ENCODE measurements around the gene TCF25. TPM values are rescaled to one million over a fixed set of nuclear protein-coding genes. Genes with fewer than 3 reads are reported as not detected.
A peak's percentile ranks its signal among the peaks of the same experiment; 100 is the strongest.

The TCF25 gene
- total RNA-seq, 1 experiment from 2014 or later = 147 TPM

- no peak for DNase-seq (ENCODE audit: low spot score)
- in situ Hi-C loops (cut with HindIII; ENCODE audit: low sequenced_read_pairs) = no loop called here
Measured at GRCh38 chr16:89899879-89900481, 26.6 kb downstream of the TCF25 start.

- in situ Hi-C loops (cut with HindIII; ENCODE audit: low sequenced_read_pairs) = no loop called here
- DNase-seq (ENCODE audit: low spot score) = no peak
Measured at GRCh38 chr16:89900885-89901284, 27.5 kb downstream of the TCF25 start.

GRCh38 chr16:89902980-89903379 is 29.6 kb downstream of the TCF25 start:
- no peak for DNase-seq (ENCODE audit: low spot score)
- in situ Hi-C loops (cut with HindIII; ENCODE audit: low sequenced_read_pairs) = no loop called here

GRCh38 chr16:89903908-89904515 is 30.6 kb downstream of the TCF25 start:
- in situ Hi-C loops (cut with HindIII; ENCODE audit: low sequenced_read_pairs) = no loop called here
- DNase-seq (ENCODE audit: low spot score) = no peak

- DNase-seq (ENCODE audit: low spot score) = no peak
- in situ Hi-C loops (cut with HindIII; ENCODE audit: low sequenced_read_pairs) = no loop called here
Measured at GRCh38 chr16:89904606-89905510, 31.5 kb downstream of the TCF25 start.

GRCh38 chr16:89905511-89906139 is 32.2 kb downstream of the TCF25 start:
- in situ Hi-C loops (cut with HindIII; ENCODE audit: low sequenced_read_pairs) = no loop called here

GRCh38 chr16:89906140-89907025 is 33.0 kb downstream of the TCF25 start:
- in situ Hi-C loops (cut with HindIII; ENCODE audit: low sequenced_read_pairs) = no loop called here
- DNase-seq (ENCODE audit: low spot score) = no peak

More at GRCh38 chr16:89905511-89906139, 32.2 kb downstream of the TCF25 start:
- no peak for DNase-seq (ENCODE audit: low spot score)

GRCh38 chr16:89907055-89907814 is 33.8 kb downstream of the TCF25 start:
- no peak for DNase-seq (ENCODE audit: low spot score)
- in situ Hi-C loops (cut with HindIII; ENCODE audit: low sequenced_read_pairs) = no loop called here

GRCh38 chr16:89908236-89908635 is 34.8 kb downstream of the TCF25 start:
- in situ Hi-C loops (cut with HindIII; ENCODE audit: low sequenced_read_pairs) = no loop called here
- no peak for DNase-seq (ENCODE audit: low spot score)

GRCh38 chr16:89909777-89910716 is 36.7 kb downstream of the TCF25 start:
- DNase-seq (ENCODE audit: low spot score) = peak; percentile 83
- in situ Hi-C loops (cut with HindIII; ENCODE audit: low sequenced_read_pairs) = no loop called here

GRCh38 chr16:89910717-89911354 is 37.4 kb downstream of the TCF25 start:
- peak; percentile 43 for DNase-seq (ENCODE audit: low spot score)
- in situ Hi-C loops (cut with HindIII; ENCODE audit: low sequenced_read_pairs) = no loop called here

GRCh38 chr16:89911375-89911774 is 38.0 kb downstream of the TCF25 start:
- no peak for DNase-seq (ENCODE audit: low spot score)
- in situ Hi-C loops (cut with HindIII; ENCODE audit: low sequenced_read_pairs) = no loop called here

- no peak for DNase-seq (ENCODE audit: low spot score)
- in situ Hi-C loops (cut with HindIII; ENCODE audit: low sequenced_read_pairs) = no loop called here
Measured at GRCh38 chr16:89912143-89912542, 38.8 kb downstream of the TCF25 start.

- DNase-seq (ENCODE audit: low spot score) = no peak
- in situ Hi-C loops (cut with HindIII; ENCODE audit: low sequenced_read_pairs) = no loop called here
Measured at GRCh38 chr16:89912627-89913026, 39.2 kb downstream of the TCF25 start.

GRCh38 chr16:89913408-89914387 is 40.3 kb downstream of the TCF25 start:
- in situ Hi-C loops (cut with HindIII; ENCODE audit: low sequenced_read_pairs) = no loop called here
- no peak for DNase-seq (ENCODE audit: low spot score)

All from G401 (cell line).